PC-3 (cell line): ENCODE data around the gene ACTL8. TPM values are rescaled to one million over a fixed set of nuclear protein-coding genes. Genes with fewer than 3 reads are reported as not detected.

Source experiments
- ATAC-seq: fragments of 200-7000 bp; cut with Tn5 transposase; 2 replicates; pipeline ENCODE4 v1.9.1; 2020; ENCODE audit warnings: mild to moderate bottlenecking, moderate library complexity
- BruUV-seq: library from RNA; stranded (reverse); fragments of 400-500 nt; replicated peaks from 2 replicates; lab custom pipeline; 2021; lab: Mats Ljungman, UMichigan
- CTCF ChIA-PET: fragments of 300-600 bp; sonication (Branson Sonifier 250); formaldehyde crosslinking; loops from one replicate; lab custom pipeline; 2022; ENCODE audit warnings: antibody characterized with exemption; lab: Charles Lee
- POLR2A ChIA-PET: fragments of 300-600 bp; sonication (Branson Sonifier 250); formaldehyde crosslinking; loops from one replicate; lab custom pipeline; 2022; ENCODE audit warnings: antibody characterized with exemption; ENCODE audit not compliant: unreplicated experiment; lab: Charles Lee
- DNase-seq: peaks from one replicate; pipeline ENCODE4 v3.0.0-alpha.2; 2015
- H2AFZ ChIP-seq: fragments of 300-600 bp; sonication (generic); 2 replicates; pipeline ENCODE4 v1.6.0; 2016; ENCODE audit warnings: antibody characterized with exemption, low read length
- H3F3A ChIP-seq: fragments of 300-600 bp; sonication (generic); one replicate; pipeline ENCODE4 v1.6.0; 2017; ENCODE audit warnings: antibody characterized with exemption, low read length, control low read depth, mild to moderate bottlenecking; ENCODE audit not compliant: unreplicated experiment
- H3K27ac ChIP-seq: fragments of 300-600 bp; sonication (generic); 2 replicates; pipeline ENCODE4 v1.5.1; 2016; ENCODE audit warnings: mild to moderate bottlenecking, low read length
- H3K27me3 ChIP-seq: fragments of 300-600 bp; sonication (generic); 2 replicates; pipeline ENCODE4 v1.6.1; 2016; ENCODE audit warnings: low read length, mixed read lengths
- H3K36me3 ChIP-seq: fragments of 300-600 bp; sonication (generic); 2 replicates; pipeline ENCODE4 v1.6.1; 2016; ENCODE audit warnings: low read depth, mixed run types, low read length, mixed read lengths
- H3K4me1 ChIP-seq: fragments of 300-600 bp; sonication (generic); 2 replicates; pipeline ENCODE4 v1.5.1; 2016; ENCODE audit warnings: low read length; ENCODE audit not compliant: insufficient read depth
- H3K4me2 ChIP-seq: fragments of 300-600 bp; sonication (generic); 2 replicates; pipeline ENCODE4 v1.6.0; 2016; ENCODE audit warnings: low read length
- H3K4me3 ChIP-seq: fragments of 300-600 bp; sonication (generic); 2 replicates; pipeline ENCODE4 v1.5.1; 2016; ENCODE audit warnings: mild to moderate bottlenecking, low read length, mixed read lengths
- H3K79me2 ChIP-seq: fragments of 300-600 bp; sonication (generic); 2 replicates; pipeline ENCODE4 v1.6.1; 2017; ENCODE audit warnings: low read length, mixed read lengths
- H3K9ac ChIP-seq: fragments of 300-600 bp; sonication (generic); 2 replicates; pipeline ENCODE4 v1.6.0; 2016; ENCODE audit warnings: mild to moderate bottlenecking, low read length
- H3K9me2 ChIP-seq: fragments of 300-600 bp; sonication (generic); replicated peaks from 2 replicates; pipeline ENCODE4 v1.6.1; 2016; ENCODE audit warnings: mixed run types, low read length, mixed read lengths
- H3K9me3 ChIP-seq: fragments of 300-600 bp; sonication (generic); 2 replicates; pipeline ENCODE4 v1.6.1; 2016; ENCODE audit warnings: low read length, mixed read lengths
- H4K20me1 ChIP-seq: fragments of 300-600 bp; sonication (generic); 2 replicates; pipeline ENCODE4 v1.6.1; 2016; ENCODE audit warnings: low read length, mixed read lengths
- CTCF ChIP-seq: fragments of 300-600 bp; sonication (generic); conservative IDR thresholded peaks from 2 replicates; pipeline ENCODE4 v1.5.1; 2017; ENCODE audit warnings: antibody characterized with exemption, low read depth, mild to moderate bottlenecking, low read length
- EZH2 ChIP-seq: fragments of 300-600 bp; sonication (generic); IDR thresholded peaks from one replicate; pipeline ENCODE4 v1.6.1; 2017; ENCODE audit warnings: antibody characterized with exemption, mild to moderate bottlenecking, low read length; ENCODE audit not compliant: unreplicated experiment
- EZH2phosphoT487 ChIP-seq: fragments of 300-600 bp; sonication (generic); IDR thresholded peaks from 2 replicates; pipeline ENCODE4 v1.6.1; 2018; ENCODE audit warnings: mild to moderate bottlenecking, antibody characterized with exemption, low read length, borderline replicate concordance
- intact Hi-C: fragments of 100-400 bp; cut with micrococcal nuclease; formaldehyde crosslinking; loops from 2 replicates; pipeline ENCODE4 v1.9.0; 2023
- total RNA-seq: library from RNA; depleted of rRNA; stranded (reverse); fragments of >200 nt; gene quantifications from 2 replicates; pipeline ENCODE4 v1.2.3, GENCODE V29; 2014

The ACTL8 gene
- total RNA-seq, 1 experiment from 2014 or later = not detected

- peaks cover 23% of the 10 kb centered on the region; the same call in 1 of the 2 replicates for H3K27me3 ChIP-seq
- no peak for DNase-seq
- H3K9me3 ChIP-seq = no peaks in the 10 kb centered on the region
- H2AFZ ChIP-seq = no peak overlapping the region
- H4K20me1 ChIP-seq = no peaks in the 10 kb centered on the region
- intact Hi-C loops = no loop called here
- H3K9ac ChIP-seq = no peak overlapping the region
- no TSS peak for BruUV-seq
- H3K4me3 ChIP-seq = no peak overlapping the region
- no peaks in the 10 kb centered on the region for H3F3A ChIP-seq
- ChIA-PET POLR2A (no interaction called here), CTCF (no interaction called here)
- no peak for TF ChIP-seq EZH2
- TF ChIP-seq EZH2phosphoT487 = no peak
- TF ChIP-seq CTCF = no peak
- ATAC-seq = no peak
- no peaks in the 10 kb centered on the region for H3K79me2 ChIP-seq
- no peak overlapping the region for H3K4me2 ChIP-seq
- H3K36me3 ChIP-seq = no peaks in the 10 kb centered on the region
- no peaks in the 10 kb centered on the region for H3K9me2 ChIP-seq
- H3K27ac ChIP-seq = no peak overlapping the region
- H3K4me1 ChIP-seq = no peaks in the 10 kb centered on the region
Measured at GRCh38 chr1:17746920-17747319, 8.2 kb upstream of the ACTL8 start.

GRCh38 chr1:17750333-17750732, 4.8 kb upstream of the ACTL8 start:
- POLR2A ChIA-PET = no interaction called here

More at GRCh38 chr1:17750333-17750732, 4.8 kb upstream of the ACTL8 start:
- Histone ChIP-seq H3K27ac (no peak overlapping the region), H3K79me2 (no peaks in the 10 kb centered on the region), H3K36me3 (no peaks in the 10 kb centered on the region), H3F3A (no peaks in the 10 kb centered on the region), H3K9ac (no peak overlapping the region), H3K4me3 (no peak overlapping the region), H3K9me3 (peaks cover 10% of the 10 kb centered on the region; the same call in 1 of the 2 replicates), H3K4me2 (no peak overlapping the region), H3K4me1 (no peaks in the 10 kb centered on the region), H2AFZ (no peak overlapping the region), H4K20me1 (no peaks in the 10 kb centered on the region), H3K9me2 (no peaks in the 10 kb centered on the region), H3K27me3 (0 out of 2 replicates have a peak, but pooled peaks cover under 1% of the 10 kb centered on the region)
- BruUV-seq = no TSS peak
- intact Hi-C loops = no loop called here
- CTCF ChIA-PET = no interaction called here
- TF ChIP-seq EZH2 (no peak), EZH2phosphoT487 (no peak), CTCF (no peak)
- ATAC-seq = no peak
- DNase-seq = no peak
